GM20000 (cell line): ENCODE results near the gene XRCC5.

Experiments
- DNase-seq: peaks from one replicate; pipeline ENCODE4 v3.0.0; 2012; ENCODE audit warnings: low spot score
- CTCF ChIP-seq: IDR thresholded peaks from 2 replicates; pipeline ENCODE4 v1.5.1; 2012; ENCODE audit warnings: mild to moderate bottlenecking, control low read depth; ENCODE audit errors: extremely low read depth, missing control alignments

The XRCC5 gene

DNA sequence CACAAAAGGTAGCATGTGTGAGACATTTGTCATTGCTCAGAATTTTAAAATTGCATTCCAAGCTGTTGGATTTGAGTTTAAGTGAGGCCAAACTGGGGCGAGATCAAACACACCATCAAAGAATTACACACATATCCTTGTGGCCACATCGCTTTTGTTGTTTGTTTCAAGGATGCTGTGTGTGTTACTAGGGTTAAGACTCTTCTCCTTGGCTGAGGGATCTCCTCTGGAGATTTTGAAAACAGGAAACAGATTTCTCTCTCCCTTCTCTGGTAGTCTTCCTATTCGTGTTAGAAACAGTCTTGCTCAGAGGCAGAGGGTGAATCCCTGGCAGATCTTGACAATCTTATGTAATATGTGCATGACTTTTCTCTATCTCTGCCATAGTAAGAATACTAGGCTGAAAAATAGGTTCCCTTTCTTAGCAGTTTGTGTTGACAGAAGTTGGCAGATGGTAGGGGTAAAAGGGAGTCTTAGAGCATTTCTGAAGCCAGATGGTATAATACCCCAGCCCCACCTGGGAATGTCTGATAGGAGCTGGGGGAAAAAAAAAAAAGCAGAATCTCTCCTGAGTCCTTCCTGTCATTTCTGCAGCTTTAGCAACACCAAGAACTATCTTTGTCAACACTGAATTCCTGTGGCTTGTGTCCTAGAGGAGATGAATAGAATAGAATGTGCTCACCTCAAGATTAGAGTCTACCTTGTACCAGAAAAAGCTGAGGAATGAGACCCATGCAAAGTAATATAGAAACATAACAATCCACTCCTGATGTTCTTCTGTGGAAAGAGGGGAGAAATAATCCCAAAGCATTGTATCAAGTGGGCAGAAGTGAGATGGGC lies 101.8 kb downstream of the XRCC5 start:
- TF ChIP-seq CTCF, result no peak
- DNase-seq, result no peak

DNA sequence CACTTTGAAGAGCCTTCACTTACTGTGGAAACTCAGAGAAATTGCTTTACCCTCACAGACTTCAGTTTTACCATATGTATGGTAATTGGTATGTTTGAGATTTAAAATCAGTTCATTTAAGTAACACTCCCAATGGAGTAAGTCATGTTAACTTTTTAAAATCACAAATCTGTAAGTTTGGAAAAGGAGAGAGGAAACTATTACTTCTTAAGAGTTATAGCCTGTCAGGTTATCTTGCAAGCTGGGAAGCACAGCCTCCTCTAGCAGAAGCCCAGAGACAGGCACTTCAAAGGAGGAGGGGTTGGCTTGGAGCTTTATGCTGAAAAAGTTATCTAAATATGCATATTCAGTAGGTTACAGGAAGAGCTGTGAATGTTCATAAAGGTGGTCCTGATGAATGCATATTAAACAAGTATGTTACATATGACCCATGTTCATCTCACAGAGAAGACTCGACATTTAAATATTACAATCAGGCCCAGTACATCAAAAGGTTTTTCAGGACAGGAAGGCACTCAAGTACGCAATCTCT lies 102.5 kb downstream of the XRCC5 start:
- no peak for TF ChIP-seq CTCF
- DNase-seq, result no peak

DNA sequence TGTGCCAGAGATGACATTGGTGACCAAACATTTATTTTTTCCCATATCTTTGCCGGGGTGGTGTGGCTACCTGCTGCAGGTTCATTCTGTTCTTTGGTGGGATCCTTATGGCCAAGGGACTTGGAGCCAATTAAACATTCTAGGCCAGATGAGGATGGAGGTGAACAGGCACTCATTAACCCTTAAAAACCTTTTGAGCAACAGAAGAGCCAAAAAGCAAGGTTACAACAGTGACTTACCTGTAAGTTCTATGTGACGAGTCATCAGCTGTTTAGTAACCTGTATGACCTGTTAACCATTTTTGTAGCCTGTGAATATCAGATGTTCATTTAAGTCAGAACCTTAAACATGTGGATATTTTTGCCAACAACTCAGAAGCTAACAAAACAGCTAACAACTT lies 105.6 kb downstream of the XRCC5 start:
- no peak for TF ChIP-seq CTCF
- DNase-seq, result no peak

- TF ChIP-seq CTCF, result peak; percentile 23
- DNase-seq, result no peak
These were observed 106.7 kb downstream of the XRCC5 start for GRCh38 chr2:216215658-216216390.

- no peak for TF ChIP-seq CTCF
- no peak for DNase-seq
These were observed 108.1 kb downstream of the XRCC5 start for GRCh38 chr2:216216951-216217903.

- no peak for TF ChIP-seq CTCF
These were observed 108.7 kb downstream of the XRCC5 start for GRCh38 chr2:216217904-216218260.

More at GRCh38 chr2:216217904-216218260, 108.7 kb downstream of the XRCC5 start:
- DNase-seq, result no peak
